ENCODE data around the gene SUPT5H. TPM values are rescaled to one million over a fixed set of nuclear protein-coding genes. Genes with fewer than 3 reads are reported as not detected.
"Not testable (repeated sequence)": the region's sequence is repeated elsewhere in the genome, so short reads cannot be mapped to it uniquely, and the experiment has no call there.

The SUPT5H gene
- total RNA-seq, 5 donors from 2014 or later (not counting 1 experiment from before 2014, with no cell fraction given) = 180 to 301 (median 194) TPM

- Histone ChIP-seq H3K27ac (ENCODE audit: low read length) (peak overlapping the region; percentile 4), H3K36me3 (ENCODE audit: control insufficient read depth in 2 of 2, extremely low read depth in 1 of 2, insufficient read depth in 1 of 2, low read length in 1 of 2) (peaks cover 29 to 70% of the 10 kb centered on the region in 2 donors), H3K4me1 (ENCODE audit: control insufficient read depth in 1 of 2, extremely low read depth in 1 of 2, insufficient read depth in 2 of 2, low read length in 2 of 2) (no peaks in the 10 kb centered on the region), H3K9me3 (no peaks in the 10 kb centered on the region), H3K27me3 (replicated peaks in 1 of 2; ENCODE audit: control insufficient read depth in 2 of 2, extremely low read depth in 1 of 2, insufficient read depth in 2 of 2, low read length in 1 of 2) (no peaks in the 10 kb centered on the region), H3K4me3 (ENCODE audit: control insufficient read depth in 1 of 2, extremely low read depth in 1 of 2, low read length in 1 of 2) (no peak overlapping the region)
- ATAC-seq (replicated peaks in 1 of 4) = peak; percentile 71 to 81 (median 75)
- WGBS (ENCODE audit: insufficient coverage) = 85% methylated on average over 5 of the region's 9 CpGs
- H3K9me3 Mint-ChIP-seq = no peaks in the 10 kb centered on the region
- no peak overlapping the region for H3K4me3 Mint-ChIP-seq
- DNase-seq = peak; percentile 42 to 82 (median 69)
- no peaks in the 10 kb centered on the region for H3K27me3 Mint-ChIP-seq
- POLR2A ChIA-PET = interaction anchor here in 1 of 2 donors (0.6 kb wide), 1 partner anchor 11 kb away, joined by 3 read pairs; no protein-coding TSS in a partner anchor
- H3K4me1 Mint-ChIP-seq = peaks cover 0 to 14% (median 0%) of the 10 kb centered on the region in 3 donors
- CTCF ChIA-PET = interaction anchor here (0.5 to 2.4 kb wide), 7 partner anchors 28 to 1050 kb away, joined by 3 to 11 read pairs (median 5); partner anchors contain the start of genes EID2B (in 1 of the 2) and RPS16 (in 1 of the 2)
- H3K27ac Mint-ChIP-seq = peak overlapping the region in 1 of 2 donors; percentile 34
- H3K36me3 Mint-ChIP-seq = peaks cover 49% of the 10 kb centered on the region
Observed at GRCh38 chr19:39474139-39474620, 28.8 kb downstream of the SUPT5H start.

GRCh38 chr19:39475748-39476147, 30.4 kb downstream of the SUPT5H start:
- Histone ChIP-seq H3K9me3 (no peaks in the 10 kb centered on the region), H3K27ac (ENCODE audit: low read length) (no peak overlapping the region), H3K4me1 (ENCODE audit: control insufficient read depth in 1 of 2, extremely low read depth in 1 of 2, insufficient read depth in 2 of 2, low read length in 2 of 2) (peaks cover 0 to 9% of the 10 kb centered on the region in 2 experiments), H3K27me3 (replicated peaks in 1 of 2; ENCODE audit: control insufficient read depth in 2 of 2, extremely low read depth in 1 of 2, insufficient read depth in 2 of 2, low read length in 1 of 2) (no peaks in the 10 kb centered on the region), H3K4me3 (ENCODE audit: control insufficient read depth in 1 of 2, extremely low read depth in 1 of 2, low read length in 1 of 2) (no peak overlapping the region), H3K36me3 (ENCODE audit: control insufficient read depth in 2 of 2, extremely low read depth in 1 of 2, insufficient read depth in 1 of 2, low read length in 1 of 2) (peaks cover 26 to 54% of the 10 kb centered on the region in 2 donors)
- Mint-ChIP-seq H3K36me3 (peaks cover 35% of the 10 kb centered on the region), H3K4me3 (no peak overlapping the region), H3K27me3 (no peaks in the 10 kb centered on the region), H3K4me1 (peaks cover 11 to 19% (median 12%) of the 10 kb centered on the region in 3 donors), H3K27ac (no peak overlapping the region), H3K9me3 (no peaks in the 10 kb centered on the region)
- WGBS (ENCODE audit: insufficient coverage) = 100% methylated on average over 2 of the region's 2 CpGs
- no peak for DNase-seq
- ChIA-PET CTCF (interaction anchor here (0.6 to 2.4 kb wide), 8 partner anchors 25 to 1518 kb away, joined by 3 to 6 read pairs (median 4); partner anchors contain the start of gene RPS16 (in 1 of the 2)), POLR2A (no interaction called here)
- ATAC-seq (replicated peaks in 1 of 4) = no peak

- H3K4me3 Mint-ChIP-seq = peak overlapping the region; percentile 84 to 90 (median 88)
- H3K9me3 Mint-ChIP-seq; H3K4me3 ChIP-seq (ENCODE audit: control insufficient read depth in 1 of 2, extremely low read depth in 1 of 2, low read length in 1 of 2); H3K9me3 ChIP-seq; H3K27me3 Mint-ChIP-seq; H3K27me3 ChIP-seq (replicated peaks in 1 of 2; ENCODE audit: control insufficient read depth in 2 of 2, extremely low read depth in 1 of 2, insufficient read depth in 2 of 2, low read length in 1 of 2); POLR2A ChIA-PET; H3K27ac Mint-ChIP-seq; ATAC-seq (replicated peaks in 1 of 4); DNase-seq; H3K27ac ChIP-seq (ENCODE audit: low read length): not testable (repeated sequence)
- H3K36me3 ChIP-seq (ENCODE audit: control insufficient read depth in 2 of 2, extremely low read depth in 1 of 2, insufficient read depth in 1 of 2, low read length in 1 of 2) = peaks cover 16 to 22% of the 10 kb centered on the region in 2 donors
- CTCF ChIA-PET = interaction anchor here in 1 of 2 donors (0.5 kb wide), 1 partner anchor 382 kb away, joined by 3 read pairs; no protein-coding TSS in a partner anchor
- 100% methylated on average over 4 of the region's 11 CpGs for WGBS (ENCODE audit: insufficient coverage)
- peaks cover 25 to 29% (median 28%) of the 10 kb centered on the region in 3 donors for H3K4me1 Mint-ChIP-seq
- peaks cover 17% of the 10 kb centered on the region for H3K36me3 Mint-ChIP-seq
- peaks cover 6 to 22% of the 10 kb centered on the region in 2 experiments for H3K4me1 ChIP-seq (ENCODE audit: control insufficient read depth in 1 of 2, extremely low read depth in 1 of 2, insufficient read depth in 2 of 2, low read length in 2 of 2)
Observed at GRCh38 chr19:39479319-39479801, 34.0 kb downstream of the SUPT5H start.

- Mint-ChIP-seq H3K4me1 (peaks cover 25 to 28% (median 26%) of the 10 kb centered on the region in 3 donors), H3K9me3 (no peaks in the 10 kb centered on the region), H3K4me3 (peak overlapping the region; percentile 84 to 90 (median 88)), H3K27ac (peak overlapping the region; percentile 94 to 96), H3K27me3 (no peaks in the 10 kb centered on the region), H3K36me3 (peaks cover 13% of the 10 kb centered on the region)
- POLR2A ChIA-PET = interaction anchor here (0.6 to 1.0 kb wide), 3 partner anchors 17 to 448 kb away, joined by 3 to 7 read pairs (median 3); partner anchors contain the start of gene RPS16 (in 1 of the 2)
- ATAC-seq (replicated peaks in 1 of 4) (no peak), DNase-seq (no peak)
- H3K27ac ChIP-seq (ENCODE audit: low read length) = no peak overlapping the region
- H3K27me3 ChIP-seq (replicated peaks in 1 of 2; ENCODE audit: control insufficient read depth in 2 of 2, extremely low read depth in 1 of 2, insufficient read depth in 2 of 2, low read length in 1 of 2) = no peaks in the 10 kb centered on the region
- CTCF ChIA-PET = interaction anchor here in 1 of 2 donors (1.0 to 1.2 kb wide), 3 partner anchors 11 to 89 kb away, joined by 3 to 7 read pairs (median 6); partner anchors contain the start of genes MED29 and PAF1
- WGBS (ENCODE audit: insufficient coverage) = 87% methylated on average over 3 of the region's 10 CpGs
- H3K4me1 ChIP-seq (ENCODE audit: control insufficient read depth in 1 of 2, extremely low read depth in 1 of 2, insufficient read depth in 2 of 2, low read length in 2 of 2) = peaks cover 6 to 22% of the 10 kb centered on the region in 2 experiments
- no peaks in the 10 kb centered on the region for H3K9me3 ChIP-seq
- peaks cover 14 to 16% of the 10 kb centered on the region in 2 donors for H3K36me3 ChIP-seq (ENCODE audit: control insufficient read depth in 2 of 2, extremely low read depth in 1 of 2, insufficient read depth in 1 of 2, low read length in 1 of 2)
- peak overlapping the region in 1 of 2 donors; percentile 90 for H3K4me3 ChIP-seq (ENCODE audit: control insufficient read depth in 1 of 2, extremely low read depth in 1 of 2, low read length in 1 of 2)
Observed at GRCh38 chr19:39479916-39480315, 34.5 kb downstream of the SUPT5H start.

GRCh38 chr19:39480337-39481228, 35.2 kb downstream of the SUPT5H start, which contains the start of gene TIMM50:
TIMM50 (plus strand) TSS chr19:39480838; CDS start chr19:39480854, 16 bp downstream.
- Histone ChIP-seq H3K36me3 (ENCODE audit: control insufficient read depth in 2 of 2, extremely low read depth in 1 of 2, insufficient read depth in 1 of 2, low read length in 1 of 2) (peaks cover 15% of the 10 kb centered on the region in 2 donors), H3K4me1 (ENCODE audit: control insufficient read depth in 1 of 2, extremely low read depth in 1 of 2, insufficient read depth in 2 of 2, low read length in 2 of 2) (peaks cover 6 to 22% of the 10 kb centered on the region in 2 experiments), H3K27ac (ENCODE audit: low read length) (peak within 1 kb of the TSS; percentile 73), H3K9me3 (no peaks in the 10 kb centered on the region), H3K27me3 (replicated peaks in 1 of 2; ENCODE audit: control insufficient read depth in 2 of 2, extremely low read depth in 1 of 2, insufficient read depth in 2 of 2, low read length in 1 of 2) (no peaks in the 10 kb centered on the region), H3K4me3 (ENCODE audit: control insufficient read depth in 1 of 2, extremely low read depth in 1 of 2, low read length in 1 of 2) (peak within 1 kb of the TSS; percentile 90 to 97)
- peak within 1 kb of the TSS; percentile 84 to 90 (median 88) for H3K4me3 Mint-ChIP-seq
- peaks cover 12% of the 10 kb centered on the region for H3K36me3 Mint-ChIP-seq
- no peaks in the 10 kb centered on the region for H3K27me3 Mint-ChIP-seq
- ChIA-PET POLR2A (interaction anchor here (0.6 to 1.0 kb wide), 4 partner anchors 18 to 449 kb away, joined by 3 to 7 read pairs (median 5); partner anchors contain the start of gene RPS16 (in 1 of the 2)), CTCF (interaction anchor here in 1 of 2 donors (0.6 to 1.2 kb wide), 5 partner anchors 12 to 98 kb away, joined by 3 to 7 read pairs (median 3); partner anchors contain the start of genes EID2, MED29 and PAF1)
- H3K9me3 Mint-ChIP-seq = no peaks in the 10 kb centered on the region
- DNase-seq (peak; percentile 88 to 99 (median 94)), ATAC-seq (replicated peaks in 1 of 4) (peak; percentile 96 to 100 (median 99))
- H3K4me1 Mint-ChIP-seq = peaks cover 25 to 28% (median 26%) of the 10 kb centered on the region in 3 donors
- peak within 1 kb of the TSS; percentile 94 to 96 for H3K27ac Mint-ChIP-seq
- WGBS (ENCODE audit: insufficient coverage) = under 1% methylated on average over 52 of the region's 62 CpGs
